Measurements from ENCODE around the gene CACHD1.
"Not testable (repeated sequence)": the region's sequence is repeated elsewhere in the genome, so short reads cannot be mapped to it uniquely, and the experiment has no call there.

CACHD1 gene

GRCh38 chr1:64599242-64599641 lies 129.3 kb downstream of the CACHD1 start:
- DNase-seq: no peak

DNA sequence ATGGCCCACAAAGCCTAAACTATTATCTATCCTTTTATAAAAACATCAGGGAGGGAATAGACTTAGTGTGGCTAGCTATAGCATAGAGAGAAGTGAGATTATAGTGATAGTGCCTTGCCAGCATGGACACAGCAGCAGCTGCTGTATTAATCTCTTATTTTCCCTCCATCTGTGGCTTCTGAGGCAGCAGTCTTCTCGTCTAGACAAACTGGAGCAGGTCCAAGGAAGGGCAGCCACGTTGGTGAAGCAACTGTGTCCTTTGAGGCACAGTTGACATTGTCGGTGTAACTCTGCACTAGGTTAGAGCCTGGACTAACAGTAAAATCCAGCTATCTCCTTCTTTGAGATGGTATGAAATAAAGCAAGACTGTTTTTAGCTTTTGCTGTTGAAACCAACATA lies 131.3 kb downstream of the CACHD1 start:
- no peak for DNase-seq

DNA sequence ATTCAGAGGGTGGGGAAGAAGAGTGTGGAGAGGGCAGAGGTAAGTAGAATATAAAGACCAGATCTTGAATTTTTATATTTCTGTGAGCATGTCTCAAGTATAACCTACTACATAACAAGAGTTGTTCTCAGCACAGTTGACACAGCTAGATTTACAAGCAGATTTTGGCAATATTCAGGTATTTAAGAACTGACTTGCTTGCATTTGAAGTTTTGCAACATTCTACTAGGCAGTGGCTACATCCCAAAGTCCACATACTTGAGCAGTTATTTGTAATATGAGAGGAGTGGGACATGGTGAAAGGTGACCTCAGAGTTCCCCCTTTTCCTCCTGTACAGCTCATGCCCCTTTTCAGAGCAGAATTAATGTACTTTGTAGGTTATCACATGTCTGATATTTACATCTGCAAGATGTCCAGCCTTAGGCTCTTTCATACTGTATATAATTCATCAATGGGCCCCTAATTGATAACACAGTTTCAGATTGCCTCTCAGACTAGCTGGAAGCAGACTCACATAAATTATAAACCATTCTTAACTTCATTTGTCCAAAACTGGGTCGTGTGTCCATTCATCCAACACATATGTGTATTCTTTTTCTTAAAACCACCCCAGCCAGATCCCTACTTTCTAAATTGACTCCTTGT lies 138.2 kb downstream of the CACHD1 start:
- DNase-seq: no peak

DNA sequence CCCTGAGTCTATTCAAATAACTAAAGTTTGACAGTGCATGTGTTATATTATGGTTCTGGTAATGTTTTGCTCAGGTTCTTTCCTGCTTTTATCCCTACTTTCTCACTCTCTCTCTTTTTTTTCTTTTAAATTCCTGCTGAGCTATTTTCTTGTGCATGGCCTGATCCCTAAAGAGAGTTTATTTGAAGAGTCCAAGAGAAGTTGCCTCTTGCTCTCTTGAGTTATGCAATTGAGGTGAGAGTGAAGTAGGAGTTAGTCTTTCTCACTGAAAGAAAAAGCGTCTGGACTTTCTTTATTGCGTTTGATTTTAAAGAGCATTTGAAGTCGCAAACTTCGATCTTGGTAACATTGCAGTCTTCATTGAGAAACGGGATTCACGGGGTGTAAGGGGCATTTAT lies 138.7 kb downstream of the CACHD1 start:
- no peak for DNase-seq

- not testable (repeated sequence) for DNase-seq
Measured at GRCh38 chr1:64610950-64611349, 141.0 kb downstream of the CACHD1 start.

DNA sequence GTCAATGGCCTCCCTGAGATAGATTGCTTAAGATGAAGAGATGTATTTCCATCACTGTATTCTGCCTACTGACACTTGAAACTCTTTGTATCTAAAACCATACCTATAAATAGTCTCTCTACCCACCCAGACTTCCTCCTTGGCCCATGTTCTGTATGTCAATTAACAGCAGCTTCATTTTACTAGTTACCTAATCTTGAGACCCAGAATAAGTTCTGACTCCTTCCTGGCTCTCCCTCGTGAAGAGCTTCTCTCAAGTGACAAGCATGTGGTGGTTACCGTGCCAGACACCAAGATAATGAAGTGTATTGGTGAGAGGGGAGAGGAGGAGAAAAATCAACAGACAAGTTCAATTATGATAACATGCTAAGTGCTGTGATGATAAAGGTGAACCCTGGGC lies 146.1 kb downstream of the CACHD1 start:
- DNase-seq: no peak

- DNase-seq: peak; percentile 24
Measured at GRCh38 chr1:64623750-64624191, 153.8 kb downstream of the CACHD1 start.

DNA sequence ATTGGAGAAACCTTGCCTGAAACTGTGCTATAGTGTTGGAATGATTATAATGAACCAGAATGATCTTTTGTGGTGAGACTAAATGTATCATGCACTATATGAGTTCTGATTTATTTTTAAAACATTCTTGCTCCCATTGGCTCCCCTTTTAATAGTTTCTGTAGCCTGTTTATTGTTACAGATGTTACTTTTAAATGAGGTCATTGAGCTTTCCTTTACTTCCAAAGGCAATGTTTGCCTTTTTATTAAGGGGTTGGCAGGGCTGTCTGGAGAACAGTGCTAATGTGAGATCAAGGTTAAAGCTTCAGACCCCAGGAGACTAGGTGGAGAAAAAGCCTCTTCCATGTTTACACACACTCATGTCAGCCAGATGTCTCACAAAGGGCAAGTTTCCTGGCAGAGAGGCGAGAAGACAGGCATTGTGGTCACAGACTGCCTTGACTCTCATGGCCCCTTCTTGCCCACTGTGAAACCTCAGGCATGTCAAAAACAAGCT lies 154.3 kb downstream of the CACHD1 start:
- DNase-seq: peak; percentile 13

- no peak for DNase-seq
Measured at GRCh38 chr1:64624808-64625207, 154.9 kb downstream of the CACHD1 start.

GRCh38 chr1:64630611-64631010 lies 160.7 kb downstream of the CACHD1 start:
- no peak for DNase-seq

DNA sequence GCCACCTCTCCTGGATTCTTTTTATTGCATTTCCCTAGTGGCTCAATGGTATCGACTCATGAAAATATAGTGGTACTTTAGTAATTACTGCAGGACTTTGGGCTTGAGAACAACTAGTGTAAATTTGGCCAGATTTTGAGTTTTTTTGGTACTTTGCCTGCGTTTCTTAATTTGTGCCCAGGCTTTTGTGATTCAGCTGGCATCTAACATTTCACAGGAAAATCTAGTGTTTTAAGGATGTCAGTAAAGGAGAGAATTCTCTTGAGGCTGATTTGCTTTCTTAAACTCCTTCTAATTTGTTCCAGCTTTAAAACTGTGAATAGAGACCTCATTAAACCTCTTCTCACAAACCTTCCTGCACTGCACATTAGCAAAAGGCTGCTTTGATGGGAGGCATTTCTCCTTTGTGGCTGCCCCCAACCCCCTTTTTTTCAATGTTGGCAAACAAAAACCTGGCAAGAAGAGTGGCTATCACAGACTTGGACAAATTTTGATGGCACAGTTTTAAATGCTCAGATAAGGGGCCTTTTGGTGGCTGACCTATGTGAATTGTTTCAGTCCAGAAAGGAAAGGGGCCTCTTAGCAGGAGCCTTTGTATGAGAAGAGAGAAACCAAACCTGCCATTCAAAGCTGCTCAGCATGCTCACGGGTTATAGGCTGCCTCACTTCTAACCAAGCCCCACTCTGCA lies 161.6 kb downstream of the CACHD1 start:
- DNase-seq: no peak

DNA sequence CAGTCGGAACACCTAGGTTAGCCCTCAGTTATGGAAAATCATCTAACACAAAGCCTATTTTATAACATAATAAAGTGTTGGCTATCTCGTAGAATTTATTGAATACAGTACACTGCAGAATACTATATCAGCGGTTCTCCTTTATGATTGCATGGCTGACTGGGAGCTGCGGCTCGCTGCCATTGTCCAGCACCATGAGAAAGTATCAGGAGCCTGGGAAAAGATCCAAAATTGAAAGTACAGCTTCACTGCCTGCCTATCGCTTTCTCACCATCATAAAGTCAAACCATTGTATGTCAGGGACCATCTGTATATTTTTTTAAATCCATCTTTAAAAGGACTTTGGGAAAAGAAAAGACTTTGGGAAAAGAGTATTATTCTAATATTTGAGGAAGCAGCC lies 163.0 kb downstream of the CACHD1 start:
- no peak for DNase-seq

DNA sequence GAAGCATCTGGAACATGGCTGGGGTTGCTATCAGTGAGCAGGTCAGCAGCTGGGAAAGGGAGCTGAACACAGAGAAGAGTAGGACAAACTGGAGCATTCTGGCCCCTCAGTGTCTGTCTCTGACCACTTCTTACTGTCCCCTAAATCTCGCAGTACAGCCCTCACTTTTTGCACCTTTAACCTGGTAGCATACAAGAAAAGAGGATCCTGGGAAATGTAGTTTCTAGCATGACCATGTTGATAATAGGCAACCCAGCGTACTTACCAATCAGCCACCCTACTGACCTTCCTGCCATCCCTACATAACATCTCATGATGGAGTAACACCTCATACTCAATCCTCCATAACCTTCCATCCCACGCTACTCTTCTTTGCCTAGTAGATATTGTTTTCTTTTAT lies 175.8 kb downstream of the CACHD1 start:
- DNase-seq: no peak

GRCh38 chr1:64650411-64650810 lies 180.5 kb downstream of the CACHD1 start:
- no peak for DNase-seq

- DNase-seq: no peak
Measured at GRCh38 chr1:64651841-64652240, 181.9 kb downstream of the CACHD1 start.

GRCh38 chr1:64653466-64653865 lies 183.5 kb downstream of the CACHD1 start:
- no peak for DNase-seq

- no peak for DNase-seq
Measured at GRCh38 chr1:64654519-64655341, 184.8 kb downstream of the CACHD1 start.

GRCh38 chr1:64655861-64656260 lies 185.9 kb downstream of the CACHD1 start:
- no peak for DNase-seq

DNA sequence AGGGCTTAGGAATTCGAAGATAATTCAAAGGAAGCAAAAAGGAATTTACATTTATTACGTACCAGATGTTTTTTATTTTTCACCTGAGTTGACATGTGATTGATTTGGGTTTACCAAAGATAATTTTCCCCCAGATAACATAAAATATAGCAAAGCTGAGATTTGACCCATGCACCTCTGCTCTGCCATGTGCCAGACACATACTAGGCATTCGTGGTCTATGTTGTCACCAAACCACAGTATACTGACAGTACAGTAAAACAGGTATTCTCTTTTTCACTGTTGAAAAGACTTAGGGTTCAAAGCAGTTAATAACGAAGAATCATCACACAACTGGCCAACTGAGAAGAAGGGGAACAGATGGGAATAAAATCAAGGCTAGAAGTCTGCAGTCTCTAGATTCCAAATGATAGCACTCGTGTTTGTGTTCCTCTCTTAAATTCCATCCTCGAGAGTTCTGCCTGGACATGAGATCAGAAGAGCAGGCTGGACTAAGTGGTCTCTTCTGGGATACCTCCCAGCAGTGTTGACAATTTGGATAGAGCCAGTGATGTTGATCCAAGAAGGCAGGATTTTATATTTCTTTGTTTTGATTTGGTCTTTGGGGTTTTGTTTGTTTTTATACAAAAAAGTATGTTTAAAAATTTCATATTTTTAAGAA lies 189.7 kb downstream of the CACHD1 start:
- no peak for DNase-seq

DNA sequence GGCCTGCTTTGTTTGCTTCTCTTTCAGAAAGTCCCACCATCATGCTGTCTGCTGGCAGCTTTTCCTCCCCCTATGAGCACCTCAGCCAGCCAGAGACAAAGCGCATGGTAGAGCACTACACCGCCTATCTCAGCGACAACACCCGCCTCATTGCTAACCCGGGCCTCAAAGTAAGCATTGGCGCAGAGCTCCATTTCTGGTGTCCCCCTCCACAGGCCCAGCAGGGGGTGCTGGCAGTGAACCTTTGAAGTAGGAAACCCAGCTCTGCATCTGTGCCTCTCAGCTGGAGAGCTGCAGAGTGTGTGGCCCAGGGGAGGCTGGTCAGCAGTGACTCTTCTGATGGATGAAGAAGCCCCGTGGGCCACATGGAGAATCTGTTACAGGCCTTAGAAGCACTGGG lies 193.7 kb downstream of the CACHD1 start:
- peak; percentile 7 for DNase-seq

DNA sequence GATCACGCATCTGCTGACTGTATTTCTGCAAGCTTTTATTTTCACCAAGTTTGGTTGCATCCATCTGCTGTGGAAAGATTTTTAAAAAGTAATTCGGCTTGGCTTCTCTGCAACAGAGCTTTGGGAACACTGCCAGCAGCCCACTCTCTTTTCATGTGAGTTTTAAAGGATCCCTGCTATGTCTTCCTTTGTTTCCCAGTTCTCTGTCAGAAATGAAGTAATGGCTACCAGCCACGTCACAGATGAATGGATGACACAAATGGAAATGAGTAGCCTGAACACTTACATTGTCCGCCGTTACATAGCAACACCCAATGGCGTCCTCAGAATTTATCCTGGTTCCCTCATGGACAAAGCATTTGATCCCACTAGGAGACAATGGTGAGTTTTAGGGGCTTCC lies 194.4 kb downstream of the CACHD1 start:
- no peak for DNase-seq

DNA sequence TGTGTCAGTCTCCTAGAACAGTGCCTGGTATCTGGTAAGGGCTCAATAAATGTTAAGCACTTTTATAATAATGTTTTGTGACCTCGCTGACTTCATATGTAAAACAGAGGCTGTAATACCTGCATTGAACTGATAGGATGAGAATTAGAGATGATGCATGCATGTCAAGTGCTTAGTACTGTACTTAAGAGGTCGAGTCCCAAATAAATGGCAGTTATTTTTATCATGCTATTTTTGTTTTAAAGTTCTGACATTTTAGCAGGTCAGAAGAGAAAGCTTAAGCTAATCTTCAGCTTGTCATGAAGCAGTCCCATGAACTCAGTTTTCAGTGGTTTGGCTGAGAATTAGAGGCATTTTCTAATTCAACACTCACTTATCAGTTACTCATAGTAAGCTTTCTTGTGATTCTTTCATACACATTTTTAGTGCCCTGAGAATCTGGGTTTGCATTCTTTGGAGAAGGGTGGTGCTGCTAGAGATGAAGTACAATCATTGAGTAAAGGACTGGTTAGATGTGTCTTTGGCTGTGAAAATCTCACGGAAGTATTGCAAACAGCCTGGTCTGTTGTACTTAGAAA lies 199.3 kb downstream of the CACHD1 start:
- DNase-seq: no peak
